ENCODE measurements around the gene MRGPRG.

- no peak for TF ChIP-seq CTCF (IDR thresholded peaks at IDR 0.05; ENCODE audit: low read length)
- TF ChIP-seq EZH2 (IDR thresholded peaks at IDR 0.05; ENCODE audit: borderline replicate concordance, low read length) = no peak
Measured at GRCh38 chr11:3205261-3206155, 13.1 kb downstream of the MRGPRG start.
